ENCODE results near the gene LLCFC1. TPM values are rescaled to one million over a fixed set of nuclear protein-coding genes. Genes with fewer than 3 reads are reported as not detected.

LLCFC1 gene
- total and polyA plus RNA-seq, 2 experiments from 2014 or later, result not detected

DNA sequence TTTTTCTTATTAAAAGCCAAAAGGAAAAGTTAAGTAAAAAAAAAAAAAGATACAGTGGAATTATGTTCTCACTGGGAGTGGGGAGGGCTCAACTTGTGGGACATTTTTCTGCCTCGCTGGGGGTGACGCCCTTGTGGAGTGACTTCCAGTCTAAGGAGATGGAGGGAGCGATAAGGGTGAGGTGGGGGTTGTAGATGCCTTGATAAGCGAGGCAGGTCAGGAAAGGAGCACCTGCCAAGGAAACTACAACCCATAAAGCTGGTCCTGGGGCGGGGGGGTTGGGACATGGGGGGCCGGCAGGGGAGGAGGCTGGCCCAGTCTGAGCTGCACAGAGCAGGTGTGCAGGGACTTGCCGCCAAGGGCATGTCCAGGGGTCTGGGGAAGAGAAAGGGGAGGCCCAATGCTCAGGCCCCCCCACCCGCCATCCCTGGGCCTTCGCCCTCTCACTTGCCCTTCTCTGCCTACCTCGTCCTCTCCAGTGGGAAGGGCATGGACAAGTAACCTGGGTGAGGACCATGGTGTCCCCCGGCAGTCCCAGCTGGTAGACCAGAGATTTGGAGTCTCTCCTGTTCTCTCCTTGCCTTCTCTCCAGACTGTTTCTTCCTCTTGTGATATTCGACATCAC, 3.2 kb upstream of the LLCFC1 start:
- Mint-ChIP-seq H3K4me1 (peaks cover 12% of the 10 kb centered on the region), H3K4me3 (no peak overlapping the region), H3K9me3 (no peaks in the 10 kb centered on the region), H3K36me3 (ENCODE audit: low read depth) (no peaks in the 10 kb centered on the region), H3K27me3 (ENCODE audit: insufficient read depth, low read depth, poor library complexity) (peaks cover 9% of the 10 kb centered on the region), H3K27ac (no peak overlapping the region)
- H3K27me3 ChIP-seq (ENCODE audit: insufficient read depth), result no peaks in the 10 kb centered on the region
- H3F3A ChIP-seq (replicated peaks; ENCODE audit: low read depth), result no peaks in the 10 kb centered on the region
- no peak for TF ChIP-seq EZH2 (IDR thresholded peaks at IDR 0.05; ENCODE audit: low read depth, unreplicated experiment)
- no peak for DNase-seq (ENCODE audit: low spot score)
- no peaks in the 10 kb centered on the region for H3K9me2 ChIP-seq (ENCODE audit: insufficient read depth)
- no peak overlapping the region for H3K4me2 ChIP-seq
- H2AFZ ChIP-seq, result no peak overlapping the region
- H3K4me1 ChIP-seq (ENCODE audit: insufficient read depth), result no peaks in the 10 kb centered on the region
- ATAC-seq, result no peak
- H4K20me1 ChIP-seq (replicated peaks; ENCODE audit: insufficient read depth), result no peaks in the 10 kb centered on the region
- H3K36me3 ChIP-seq (ENCODE audit: insufficient read depth), result no peaks in the 10 kb centered on the region
- H3K27ac ChIP-seq (ENCODE audit: low read depth), result no peak overlapping the region
- no peak overlapping the region for H3K4me3 ChIP-seq
- H3K79me2 ChIP-seq (replicated peaks; ENCODE audit: insufficient read depth), result no peaks in the 10 kb centered on the region

DNA sequence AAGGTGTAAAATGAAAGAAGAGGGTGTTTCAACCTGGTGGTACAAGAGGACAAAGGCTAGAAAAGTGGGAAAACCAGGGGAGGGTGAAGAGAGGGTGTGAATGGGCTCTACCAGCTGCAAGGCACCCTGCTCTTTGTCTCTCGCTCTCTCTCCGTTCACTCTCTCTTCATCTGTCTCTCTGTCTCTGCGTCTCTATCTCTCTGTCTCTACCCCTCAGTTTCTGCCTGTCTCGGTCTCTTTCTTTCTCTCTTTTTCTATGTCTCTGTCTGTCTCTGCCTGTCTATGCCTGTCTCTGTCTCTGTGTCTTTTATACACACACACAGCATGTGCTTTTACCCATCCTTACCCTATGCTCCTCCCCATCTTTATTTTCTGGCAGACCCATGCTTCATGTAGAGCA, 673 bp upstream of the LLCFC1 start:
- H3K9me2 ChIP-seq (ENCODE audit: insufficient read depth), result 0 out of 2 replicates have a peak, but pooled peaks cover 5% of the 10 kb centered on the region
- no peaks in the 10 kb centered on the region for H3K36me3 ChIP-seq (ENCODE audit: insufficient read depth)
- peaks cover 3% of the 10 kb centered on the region for H3K4me1 Mint-ChIP-seq
- no peaks in the 10 kb centered on the region for H3K79me2 ChIP-seq (replicated peaks; ENCODE audit: insufficient read depth)
- no peaks in the 10 kb centered on the region for H4K20me1 ChIP-seq (replicated peaks; ENCODE audit: insufficient read depth)
- no peaks in the 10 kb centered on the region for H3K36me3 Mint-ChIP-seq (ENCODE audit: low read depth)
- H3F3A ChIP-seq (replicated peaks; ENCODE audit: low read depth), result no peaks in the 10 kb centered on the region
- H3K9me3 Mint-ChIP-seq, result no peaks in the 10 kb centered on the region
- DNase-seq (ENCODE audit: low spot score) (no peak), ATAC-seq (no peak)
- H3K4me3 Mint-ChIP-seq, result no peak overlapping the region
- no peaks in the 10 kb centered on the region for H3K27me3 ChIP-seq (ENCODE audit: insufficient read depth)
- no peaks in the 10 kb centered on the region for H3K4me1 ChIP-seq (ENCODE audit: insufficient read depth)
- no peak overlapping the region for H3K4me2 ChIP-seq
- H3K27ac ChIP-seq (ENCODE audit: low read depth), result no peak overlapping the region
- no peak overlapping the region for H2AFZ ChIP-seq
- no peak overlapping the region for H3K27ac Mint-ChIP-seq
- H3K4me3 ChIP-seq, result no peak overlapping the region
- H3K27me3 Mint-ChIP-seq (ENCODE audit: insufficient read depth, low read depth, poor library complexity), result peaks cover 6% of the 10 kb centered on the region
- TF ChIP-seq CREB1 (CRISPR knock-in tag; IDR thresholded peaks at IDR 0.05; ENCODE audit: low read depth) (no peak), EZH2 (IDR thresholded peaks at IDR 0.05; ENCODE audit: low read depth, unreplicated experiment) (no peak), POLR2AphosphoS5 (IDR thresholded peaks at IDR 0.05; ENCODE audit: low read depth) (no peak), ETS1 (IDR thresholded peaks at IDR 0.05) (no peak), ZNF114 (CRISPR knock-in tag; IDR thresholded peaks at IDR 0.05) (no peak)
- TF ChIP-seq, protein P1, sequence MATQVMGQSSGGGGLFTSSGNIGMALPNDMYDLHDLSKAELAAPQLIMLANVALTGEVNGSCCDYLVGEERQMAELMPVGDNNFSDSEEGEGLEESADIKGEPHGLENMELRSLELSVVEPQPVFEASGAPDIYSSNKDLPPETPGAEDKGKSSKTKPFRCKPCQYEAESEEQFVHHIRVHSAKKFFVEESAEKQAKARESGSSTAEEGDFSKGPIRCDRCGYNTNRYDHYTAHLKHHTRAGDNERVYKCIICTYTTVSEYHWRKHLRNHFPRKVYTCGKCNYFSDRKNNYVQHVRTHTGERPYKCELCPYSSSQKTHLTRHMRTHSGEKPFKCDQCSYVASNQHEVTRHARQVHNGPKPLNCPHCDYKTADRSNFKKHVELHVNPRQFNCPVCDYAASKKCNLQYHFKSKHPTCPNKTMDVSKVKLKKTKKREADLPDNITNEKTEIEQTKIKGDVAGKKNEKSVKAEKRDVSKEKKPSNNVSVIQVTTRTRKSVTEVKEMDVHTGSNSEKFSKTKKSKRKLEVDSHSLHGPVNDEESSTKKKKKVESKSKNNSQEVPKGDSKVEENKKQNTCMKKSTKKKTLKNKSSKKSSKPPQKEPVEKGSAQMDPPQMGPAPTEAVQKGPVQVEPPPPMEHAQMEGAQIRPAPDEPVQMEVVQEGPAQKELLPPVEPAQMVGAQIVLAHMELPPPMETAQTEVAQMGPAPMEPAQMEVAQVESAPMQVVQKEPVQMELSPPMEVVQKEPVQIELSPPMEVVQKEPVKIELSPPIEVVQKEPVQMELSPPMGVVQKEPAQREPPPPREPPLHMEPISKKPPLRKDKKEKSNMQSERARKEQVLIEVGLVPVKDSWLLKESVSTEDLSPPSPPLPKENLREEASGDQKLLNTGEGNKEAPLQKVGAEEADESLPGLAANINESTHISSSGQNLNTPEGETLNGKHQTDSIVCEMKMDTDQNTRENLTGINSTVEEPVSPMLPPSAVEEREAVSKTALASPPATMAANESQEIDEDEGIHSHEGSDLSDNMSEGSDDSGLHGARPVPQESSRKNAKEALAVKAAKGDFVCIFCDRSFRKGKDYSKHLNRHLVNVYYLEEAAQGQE (IDR thresholded peaks at IDR 0.05; ENCODE audit: unreplicated experiment), result no peak
- TF ChIP-seq, protein P2, sequence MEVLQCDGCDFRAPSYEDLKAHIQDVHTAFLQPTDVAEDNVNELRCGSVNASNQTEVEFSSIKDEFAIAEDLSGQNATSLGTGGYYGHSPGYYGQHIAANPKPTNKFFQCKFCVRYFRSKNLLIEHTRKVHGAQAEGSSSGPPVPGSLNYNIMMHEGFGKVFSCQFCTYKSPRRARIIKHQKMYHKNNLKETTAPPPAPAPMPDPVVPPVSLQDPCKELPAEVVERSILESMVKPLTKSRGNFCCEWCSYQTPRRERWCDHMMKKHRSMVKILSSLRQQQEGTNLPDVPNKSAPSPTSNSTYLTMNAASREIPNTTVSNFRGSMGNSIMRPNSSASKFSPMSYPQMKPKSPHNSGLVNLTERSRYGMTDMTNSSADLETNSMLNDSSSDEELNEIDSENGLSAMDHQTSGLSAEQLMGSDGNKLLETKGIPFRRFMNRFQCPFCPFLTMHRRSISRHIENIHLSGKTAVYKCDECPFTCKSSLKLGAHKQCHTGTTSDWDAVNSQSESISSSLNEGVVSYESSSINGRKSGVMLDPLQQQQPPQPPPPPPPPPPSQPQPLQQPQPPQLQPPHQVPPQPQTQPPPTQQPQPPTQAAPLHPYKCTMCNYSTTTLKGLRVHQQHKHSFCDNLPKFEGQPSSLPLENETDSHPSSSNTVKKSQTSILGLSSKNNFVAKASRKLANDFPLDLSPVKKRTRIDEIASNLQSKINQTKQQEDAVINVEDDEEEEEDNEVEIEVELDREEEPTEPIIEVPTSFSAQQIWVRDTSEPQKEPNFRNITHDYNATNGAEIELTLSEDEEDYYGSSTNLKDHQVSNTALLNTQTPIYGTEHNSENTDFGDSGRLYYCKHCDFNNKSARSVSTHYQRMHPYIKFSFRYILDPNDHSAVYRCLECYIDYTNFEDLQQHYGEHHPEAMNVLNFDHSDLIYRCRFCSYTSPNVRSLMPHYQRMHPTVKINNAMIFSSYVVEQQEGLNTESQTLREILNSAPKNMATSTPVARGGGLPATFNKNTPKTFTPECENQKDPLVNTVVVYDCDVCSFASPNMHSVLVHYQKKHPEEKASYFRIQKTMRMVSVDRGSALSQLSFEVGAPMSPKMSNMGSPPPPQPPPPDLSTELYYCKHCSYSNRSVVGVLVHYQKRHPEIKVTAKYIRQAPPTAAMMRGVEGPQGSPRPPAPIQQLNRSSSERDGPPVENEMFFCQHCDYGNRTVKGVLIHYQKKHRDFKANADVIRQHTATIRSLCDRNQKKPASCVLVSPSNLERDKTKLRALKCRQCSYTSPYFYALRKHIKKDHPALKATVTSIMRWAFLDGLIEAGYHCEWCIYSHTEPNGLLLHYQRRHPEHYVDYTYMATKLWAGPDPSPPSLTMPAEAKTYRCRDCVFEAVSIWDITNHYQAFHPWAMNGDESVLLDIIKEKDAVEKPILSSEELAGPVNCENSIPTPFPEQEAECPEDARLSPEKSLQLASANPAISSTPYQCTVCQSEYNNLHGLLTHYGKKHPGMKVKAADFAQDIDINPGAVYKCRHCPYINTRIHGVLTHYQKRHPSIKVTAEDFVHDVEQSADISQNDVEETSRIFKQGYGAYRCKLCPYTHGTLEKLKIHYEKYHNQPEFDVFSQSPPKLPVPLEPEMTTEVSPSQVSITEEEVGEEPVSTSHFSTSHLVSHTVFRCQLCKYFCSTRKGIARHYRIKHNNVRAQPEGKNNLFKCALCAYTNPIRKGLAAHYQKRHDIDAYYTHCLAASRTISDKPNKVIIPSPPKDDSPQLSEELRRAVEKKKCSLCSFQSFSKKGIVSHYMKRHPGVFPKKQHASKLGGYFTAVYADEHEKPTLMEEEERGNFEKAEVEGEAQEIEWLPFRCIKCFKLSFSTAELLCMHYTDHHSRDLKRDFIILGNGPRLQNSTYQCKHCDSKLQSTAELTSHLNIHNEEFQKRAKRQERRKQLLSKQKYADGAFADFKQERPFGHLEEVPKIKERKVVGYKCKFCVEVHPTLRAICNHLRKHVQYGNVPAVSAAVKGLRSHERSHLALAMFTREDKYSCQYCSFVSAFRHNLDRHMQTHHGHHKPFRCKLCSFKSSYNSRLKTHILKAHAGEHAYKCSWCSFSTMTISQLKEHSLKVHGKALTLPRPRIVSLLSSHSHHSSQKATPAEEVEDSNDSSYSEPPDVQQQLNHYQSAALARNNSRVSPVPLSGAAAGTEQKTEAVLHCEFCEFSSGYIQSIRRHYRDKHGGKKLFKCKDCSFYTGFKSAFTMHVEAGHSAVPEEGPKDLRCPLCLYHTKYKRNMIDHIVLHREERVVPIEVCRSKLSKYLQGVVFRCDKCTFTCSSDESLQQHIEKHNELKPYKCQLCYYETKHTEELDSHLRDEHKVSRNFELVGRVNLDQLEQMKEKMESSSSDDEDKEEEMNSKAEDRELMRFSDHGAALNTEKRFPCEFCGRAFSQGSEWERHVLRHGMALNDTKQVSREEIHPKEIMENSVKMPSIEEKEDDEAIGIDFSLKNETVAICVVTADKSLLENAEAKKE (CRISPR knock-in tag; IDR thresholded peaks at IDR 0.05), result no peak
- TF ChIP-seq, protein P3, sequence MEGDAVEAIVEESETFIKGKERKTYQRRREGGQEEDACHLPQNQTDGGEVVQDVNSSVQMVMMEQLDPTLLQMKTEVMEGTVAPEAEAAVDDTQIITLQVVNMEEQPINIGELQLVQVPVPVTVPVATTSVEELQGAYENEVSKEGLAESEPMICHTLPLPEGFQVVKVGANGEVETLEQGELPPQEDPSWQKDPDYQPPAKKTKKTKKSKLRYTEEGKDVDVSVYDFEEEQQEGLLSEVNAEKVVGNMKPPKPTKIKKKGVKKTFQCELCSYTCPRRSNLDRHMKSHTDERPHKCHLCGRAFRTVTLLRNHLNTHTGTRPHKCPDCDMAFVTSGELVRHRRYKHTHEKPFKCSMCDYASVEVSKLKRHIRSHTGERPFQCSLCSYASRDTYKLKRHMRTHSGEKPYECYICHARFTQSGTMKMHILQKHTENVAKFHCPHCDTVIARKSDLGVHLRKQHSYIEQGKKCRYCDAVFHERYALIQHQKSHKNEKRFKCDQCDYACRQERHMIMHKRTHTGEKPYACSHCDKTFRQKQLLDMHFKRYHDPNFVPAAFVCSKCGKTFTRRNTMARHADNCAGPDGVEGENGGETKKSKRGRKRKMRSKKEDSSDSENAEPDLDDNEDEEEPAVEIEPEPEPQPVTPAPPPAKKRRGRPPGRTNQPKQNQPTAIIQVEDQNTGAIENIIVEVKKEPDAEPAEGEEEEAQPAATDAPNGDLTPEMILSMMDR (conservative IDR thresholded peaks at IDR 0.05; ENCODE audit: low read depth in 2 of 2), result no peak

Data from GM23338 (cell line).